Measurements from ENCODE around the gene INVS. TPM values are rescaled to one million over a fixed set of nuclear protein-coding genes. Genes with fewer than 3 reads are reported as not detected.

INVS gene
- total and polyA plus RNA-seq, 2 experiments from 2014 or later: 4.1 to 8.7 TPM

DNA sequence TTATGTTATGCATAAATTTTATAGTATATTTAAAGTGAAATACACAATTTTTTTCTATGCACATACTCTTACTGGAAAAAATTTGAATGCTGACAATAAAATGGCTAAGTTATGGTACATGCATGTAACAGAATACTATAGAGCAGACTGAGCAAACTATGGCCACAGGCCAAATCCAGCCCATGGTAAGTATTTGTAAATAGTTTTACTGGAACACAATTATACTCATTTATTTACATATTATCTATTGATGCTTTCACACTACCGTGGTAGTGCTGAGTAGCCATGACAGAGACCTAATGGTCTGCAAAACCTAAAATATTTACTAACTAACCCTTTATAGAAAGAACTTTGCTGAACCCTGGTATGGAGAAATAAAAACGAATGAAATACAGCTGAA lies 208.0 kb downstream of the INVS start:
- Histone ChIP-seq H3K4me3 (no peak overlapping the region), H3K79me2 (replicated peaks; ENCODE audit: insufficient read depth) (peaks cover 79% of the 10 kb centered on the region), H4K20me1 (replicated peaks; ENCODE audit: insufficient read depth) (peaks cover 25% of the 10 kb centered on the region), H3K4me1 (ENCODE audit: insufficient read depth) (no peaks in the 10 kb centered on the region), H3K27ac (ENCODE audit: low read depth) (no peak overlapping the region), H3K36me3 (ENCODE audit: insufficient read depth) (peaks cover 17% of the 10 kb centered on the region), H2AFZ (no peak overlapping the region), H3K27me3 (ENCODE audit: insufficient read depth) (no peaks in the 10 kb centered on the region), H3F3A (replicated peaks; ENCODE audit: low read depth) (no peaks in the 10 kb centered on the region; the same call in 1 of the 2 replicates), H3K9me2 (ENCODE audit: insufficient read depth) (no peaks in the 10 kb centered on the region), H3K4me2 (no peak overlapping the region)
- H3K36me3 Mint-ChIP-seq (ENCODE audit: low read depth): peaks cover 84% of the 10 kb centered on the region
- no peaks in the 10 kb centered on the region; the same call in 2 of the 3 replicates for H3K9me3 Mint-ChIP-seq
- ATAC-seq (no peak), DNase-seq (ENCODE audit: low spot score) (no peak)
- TF ChIP-seq ZNF114 (CRISPR knock-in tag; IDR thresholded peaks at IDR 0.05): no peak
- TF ChIP-seq ETS1 (IDR thresholded peaks at IDR 0.05): no peak
- no peak for TF ChIP-seq NANOG (IDR thresholded peaks at IDR 0.05; ENCODE audit: borderline replicate concordance)
- TF ChIP-seq ZNF331 (CRISPR knock-in tag; IDR thresholded peaks at IDR 0.05; ENCODE audit: low read depth): no peak
- H3K27me3 Mint-ChIP-seq (ENCODE audit: insufficient read depth, low read depth, poor library complexity): peaks cover 2% of the 10 kb centered on the region
- H3K4me1 Mint-ChIP-seq: peaks cover 17% of the 10 kb centered on the region
- H3K27ac Mint-ChIP-seq: no peak overlapping the region
- no peak overlapping the region for H3K4me3 Mint-ChIP-seq

DNA sequence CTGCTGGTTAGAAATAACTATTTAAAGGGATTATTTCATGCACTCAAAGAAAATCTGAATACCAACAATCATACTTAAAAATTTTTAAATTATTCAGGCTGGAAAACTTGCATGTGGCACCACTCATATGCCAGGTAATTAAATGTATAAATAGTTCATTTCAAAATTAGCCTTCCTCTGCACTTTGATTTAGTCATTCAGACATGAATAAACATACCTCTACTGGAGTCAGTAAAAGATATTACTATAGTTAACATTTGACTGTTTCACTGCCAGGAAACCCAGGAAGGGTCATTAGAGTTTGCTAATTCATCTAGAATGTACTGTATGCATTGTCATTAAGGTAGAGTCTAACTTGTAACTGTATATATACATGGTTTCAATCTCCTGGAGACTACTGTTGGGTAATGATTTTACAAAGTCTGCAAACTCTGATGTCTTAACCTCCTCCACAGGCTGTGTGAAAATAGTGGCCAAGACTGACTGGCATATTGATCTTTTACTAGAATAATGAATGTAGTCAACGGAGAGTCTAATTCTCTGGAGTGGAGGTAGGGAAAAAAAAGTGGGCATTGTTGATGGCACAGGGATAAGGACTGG lies 210.0 kb downstream of the INVS start:
- no peaks in the 10 kb centered on the region; the same call in 2 of the 3 replicates for H3K9me3 Mint-ChIP-seq
- Histone ChIP-seq H3K27me3 (ENCODE audit: insufficient read depth) (no peaks in the 10 kb centered on the region), H3K79me2 (replicated peaks; ENCODE audit: insufficient read depth) (peaks cover 91% of the 10 kb centered on the region), H3K4me2 (no peak overlapping the region), H3K4me3 (no peak overlapping the region), H3F3A (replicated peaks; ENCODE audit: low read depth) (no peaks in the 10 kb centered on the region; the same call in 1 of the 2 replicates), H3K4me1 (ENCODE audit: insufficient read depth) (no peaks in the 10 kb centered on the region), H2AFZ (no peak overlapping the region), H3K9me2 (ENCODE audit: insufficient read depth) (no peaks in the 10 kb centered on the region), H3K36me3 (ENCODE audit: insufficient read depth) (peaks cover 16% of the 10 kb centered on the region; the same call in 1 of the 2 replicates), H4K20me1 (replicated peaks; ENCODE audit: insufficient read depth) (peaks cover 16% of the 10 kb centered on the region), H3K27ac (ENCODE audit: low read depth) (peak overlapping the region; percentile 23; the same call in 1 of the 2 replicates)
- no peak overlapping the region for H3K4me3 Mint-ChIP-seq
- no peak overlapping the region for H3K27ac Mint-ChIP-seq
- TF ChIP-seq EZH2 (IDR thresholded peaks at IDR 0.05; ENCODE audit: low read depth, unreplicated experiment): no peak
- no peak for TF ChIP-seq NANOG (IDR thresholded peaks at IDR 0.05; ENCODE audit: borderline replicate concordance)
- TF ChIP-seq STAT1 (IDR thresholded peaks at IDR 0.05; ENCODE audit: unreplicated experiment): no peak
- no peak for TF ChIP-seq JUNB (IDR thresholded peaks at IDR 0.05; ENCODE audit: unreplicated experiment)
- TF ChIP-seq EZH2phosphoT487 (IDR thresholded peaks at IDR 0.05; ENCODE audit: unreplicated experiment): no peak
- TF ChIP-seq CTCF (conservative IDR thresholded peaks at IDR 0.05; ENCODE audit: low read depth in 2 of 2): no peak
- TF ChIP-seq ETS1 (IDR thresholded peaks at IDR 0.05): no peak
- TF ChIP-seq ZNF331 (CRISPR knock-in tag; IDR thresholded peaks at IDR 0.05; ENCODE audit: low read depth): no peak
- ATAC-seq (no peak), DNase-seq (ENCODE audit: low spot score) (no peak)
- no peaks in the 10 kb centered on the region for H3K27me3 Mint-ChIP-seq (ENCODE audit: insufficient read depth, low read depth, poor library complexity)
- peaks cover 83% of the 10 kb centered on the region for H3K36me3 Mint-ChIP-seq (ENCODE audit: low read depth)
- peaks cover 11% of the 10 kb centered on the region for H3K4me1 Mint-ChIP-seq

All from GM23338 (cell line).